HG02981 (cell line): ENCODE data around the gene TUBA3C.

Experiments
- ATAC-seq: cut with Tn5 transposase; IDR thresholded peaks from one replicate; pipeline ENCODE4 v1.9.1; 2021; ENCODE audit warnings: mild to moderate bottlenecking, moderate library complexity; ENCODE audit not compliant: unreplicated experiment

The TUBA3C gene

DNA sequence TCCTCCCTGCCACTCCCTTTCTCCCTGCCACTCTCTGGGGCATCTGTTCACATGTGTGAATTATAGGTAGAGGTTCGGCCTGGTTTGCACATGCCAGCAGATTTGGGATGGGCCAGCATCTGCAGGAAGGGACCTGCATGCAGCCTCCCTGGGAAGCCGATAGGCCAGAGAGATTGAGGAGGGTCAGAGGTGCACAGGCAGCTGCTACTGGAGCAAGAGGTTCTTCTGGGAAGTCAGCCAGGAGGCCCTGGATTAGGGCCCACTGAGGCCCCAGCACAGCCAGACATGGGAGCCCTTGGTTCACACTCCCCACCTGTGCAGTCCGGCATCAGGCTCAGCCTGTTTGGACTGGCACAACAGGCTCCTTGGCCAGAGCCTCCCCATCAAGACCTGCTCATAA lies 12.1 kb downstream of the TUBA3C start:
- no peak for ATAC-seq

DNA sequence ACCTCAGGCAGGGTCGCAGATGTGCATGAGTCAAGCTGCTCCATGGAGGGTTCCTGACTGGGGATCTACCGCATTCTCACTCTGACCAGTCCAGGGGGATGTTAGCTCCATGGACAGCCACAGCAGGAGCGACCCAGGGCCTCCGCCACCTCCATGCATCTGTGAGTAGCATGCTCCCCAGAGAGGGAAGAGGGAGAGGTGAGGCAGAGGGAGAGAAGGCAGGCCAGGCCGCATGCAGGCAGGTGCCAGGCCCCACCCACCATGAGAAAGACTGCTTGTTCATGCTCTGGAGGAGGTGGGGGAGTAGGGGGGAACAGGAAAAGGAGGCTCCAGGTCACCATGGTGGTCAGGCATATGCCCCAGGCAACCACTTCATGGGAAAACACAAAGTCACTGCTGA lies 20.3 kb downstream of the TUBA3C start:
- no peak for ATAC-seq

DNA sequence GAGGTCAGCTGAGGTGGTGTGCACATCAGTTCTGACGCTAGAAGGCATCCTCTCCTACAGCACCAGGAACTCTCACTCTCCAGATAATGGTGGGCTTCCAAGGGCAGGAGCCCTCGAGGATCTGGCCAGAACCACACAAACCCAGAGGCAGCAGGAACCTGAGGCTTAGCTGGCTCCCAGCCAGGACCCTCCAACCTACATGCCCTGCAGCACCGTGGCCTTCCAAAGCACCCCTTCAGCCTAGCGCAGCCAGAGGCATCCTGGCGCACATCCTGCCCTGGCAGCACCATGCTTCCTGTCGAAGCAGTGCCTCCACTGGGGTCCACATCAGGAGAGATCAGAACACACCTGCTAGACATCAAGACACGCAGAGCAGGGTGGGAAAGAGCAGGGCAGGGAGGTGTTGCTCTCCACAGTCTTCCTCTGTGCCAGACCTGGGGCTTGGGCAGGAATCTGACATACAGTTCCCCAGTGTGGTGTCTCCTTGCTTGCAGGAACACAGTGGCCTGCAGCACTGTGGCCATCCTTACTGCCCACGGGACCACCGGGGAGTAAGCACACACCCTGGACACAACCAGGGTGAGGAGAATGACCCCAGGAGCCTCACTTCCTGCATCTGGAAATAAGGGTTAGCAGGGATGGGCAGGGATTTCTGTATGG lies 21.7 kb downstream of the TUBA3C start:
- ATAC-seq: no peak

DNA sequence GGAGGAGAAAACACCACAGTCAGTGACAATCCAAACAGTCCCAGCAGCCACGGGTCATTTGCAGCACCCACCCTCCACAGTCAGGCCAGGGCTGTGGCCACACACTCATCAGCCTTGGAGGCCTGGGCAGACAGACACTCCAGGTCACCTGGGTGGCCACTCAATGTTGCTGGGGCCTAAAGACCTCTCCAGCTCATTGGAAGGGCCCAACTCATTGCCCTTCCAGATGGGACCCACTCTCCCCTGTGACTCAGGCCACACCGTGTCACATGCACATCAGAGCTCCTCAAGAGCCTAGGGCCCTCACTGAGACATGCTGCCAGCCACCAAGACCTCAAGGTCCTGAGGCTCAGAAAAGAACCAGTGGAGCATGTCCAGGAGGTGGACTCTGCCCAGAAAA lies 22.4 kb downstream of the TUBA3C start:
- ATAC-seq: no peak

DNA sequence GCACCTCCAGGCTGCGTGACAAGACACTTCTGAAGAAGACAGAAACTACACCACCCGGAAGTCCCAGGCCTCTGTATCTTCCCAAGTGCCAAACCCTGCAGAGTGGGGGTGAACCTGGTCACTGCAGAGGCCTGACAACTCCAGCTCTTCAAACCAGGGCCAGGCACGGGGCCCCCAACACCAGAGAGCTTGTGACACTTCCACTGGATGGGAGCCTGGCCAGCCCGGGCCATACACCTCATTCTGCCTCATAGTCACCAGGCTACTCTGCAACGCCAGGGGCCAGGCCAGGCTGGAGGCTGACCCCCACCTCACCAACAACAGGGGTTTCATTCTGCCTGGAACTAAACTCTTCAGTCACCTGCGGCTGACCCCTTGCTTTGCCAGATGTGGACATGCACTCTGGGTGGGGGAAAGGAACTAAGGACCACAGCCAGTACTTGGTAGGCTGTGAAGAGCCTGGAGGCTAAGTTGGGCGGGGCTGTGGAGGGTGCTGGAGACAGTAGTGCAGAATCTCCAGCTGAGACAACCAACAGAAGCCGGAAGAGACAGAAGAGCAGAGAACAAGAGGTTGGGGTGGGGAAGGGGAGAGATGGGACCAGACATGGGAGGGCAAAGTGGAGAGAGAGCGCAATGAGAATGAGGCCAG lies 23.0 kb downstream of the TUBA3C start:
- no peak for ATAC-seq

DNA sequence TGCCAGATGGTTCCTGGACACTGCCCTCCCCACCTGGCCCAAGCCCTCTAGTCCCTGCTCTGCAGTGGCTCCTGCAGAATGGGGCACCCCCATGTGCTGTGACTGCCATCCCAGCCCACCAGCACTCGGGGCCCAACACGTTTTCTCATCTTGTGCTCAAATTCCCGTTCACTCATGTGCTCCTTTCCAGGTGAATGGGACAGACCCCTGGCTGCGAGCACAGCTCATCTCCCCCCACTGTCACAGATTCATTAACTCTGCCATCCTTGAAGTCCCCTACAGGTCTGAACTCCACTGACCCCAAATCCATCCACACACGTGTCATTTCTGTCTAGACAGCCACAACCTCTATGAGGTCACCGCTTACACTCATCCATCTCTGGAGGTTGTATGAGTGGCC lies 23.6 kb downstream of the TUBA3C start:
- no peak for ATAC-seq

DNA sequence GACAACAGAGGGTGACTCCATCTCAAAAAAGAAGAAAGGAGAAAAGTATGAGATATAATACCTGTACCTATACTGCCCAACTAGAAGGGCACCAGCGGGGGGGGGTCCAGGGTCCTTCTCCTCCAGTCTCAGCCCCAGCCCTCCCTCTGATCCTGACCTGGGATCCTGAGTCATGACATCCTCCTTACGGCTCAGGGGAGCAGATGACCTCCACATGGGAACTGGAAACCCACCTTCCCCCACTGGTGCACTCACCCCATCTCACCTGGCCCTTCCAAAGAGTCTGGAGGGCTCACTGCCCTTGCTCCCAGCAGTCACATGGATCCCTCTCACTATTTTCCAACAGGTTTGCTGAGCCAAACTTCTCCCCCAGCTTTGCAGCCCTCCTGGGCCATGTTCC lies 24.2 kb downstream of the TUBA3C start:
- no peak for ATAC-seq

DNA sequence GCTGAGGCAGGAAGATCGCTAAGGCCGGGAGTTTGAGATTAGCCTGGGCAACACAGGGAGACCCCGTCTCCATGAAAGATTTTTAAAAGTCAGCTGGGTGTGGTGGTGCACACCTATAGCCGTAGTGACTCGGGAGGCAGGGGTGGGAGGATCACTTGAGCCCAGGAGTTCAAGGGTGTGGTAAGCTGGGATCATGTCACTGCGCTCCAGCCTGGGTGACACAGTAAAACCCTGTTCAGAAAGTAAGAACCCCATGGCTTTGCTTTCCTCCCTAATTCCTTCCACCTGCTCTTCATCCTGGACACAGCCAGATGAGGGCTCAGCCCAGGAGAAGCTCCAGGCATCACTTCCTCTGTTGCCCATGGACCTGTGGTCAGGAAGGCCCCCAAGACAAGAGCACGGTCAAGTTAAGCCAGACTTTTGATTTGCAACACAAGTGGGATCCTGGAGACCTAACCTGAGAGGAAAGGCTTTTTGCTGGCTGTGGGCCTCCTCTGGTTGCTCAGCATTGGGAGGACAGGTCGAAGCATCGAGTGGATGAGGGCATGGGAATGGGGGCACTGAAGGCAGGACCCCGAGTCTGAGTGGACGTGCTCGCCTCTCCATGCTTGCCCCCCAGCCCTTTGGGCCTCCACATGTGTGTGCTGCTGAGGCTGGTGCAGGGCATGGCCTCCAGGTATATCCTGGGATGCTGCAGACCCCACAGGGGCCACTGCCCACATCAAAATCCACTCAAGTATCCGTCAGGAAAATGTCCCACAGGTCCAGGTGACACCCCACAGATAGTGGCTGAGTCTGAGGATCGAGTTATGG lies 25.4 kb downstream of the TUBA3C start:
- no peak for ATAC-seq

DNA sequence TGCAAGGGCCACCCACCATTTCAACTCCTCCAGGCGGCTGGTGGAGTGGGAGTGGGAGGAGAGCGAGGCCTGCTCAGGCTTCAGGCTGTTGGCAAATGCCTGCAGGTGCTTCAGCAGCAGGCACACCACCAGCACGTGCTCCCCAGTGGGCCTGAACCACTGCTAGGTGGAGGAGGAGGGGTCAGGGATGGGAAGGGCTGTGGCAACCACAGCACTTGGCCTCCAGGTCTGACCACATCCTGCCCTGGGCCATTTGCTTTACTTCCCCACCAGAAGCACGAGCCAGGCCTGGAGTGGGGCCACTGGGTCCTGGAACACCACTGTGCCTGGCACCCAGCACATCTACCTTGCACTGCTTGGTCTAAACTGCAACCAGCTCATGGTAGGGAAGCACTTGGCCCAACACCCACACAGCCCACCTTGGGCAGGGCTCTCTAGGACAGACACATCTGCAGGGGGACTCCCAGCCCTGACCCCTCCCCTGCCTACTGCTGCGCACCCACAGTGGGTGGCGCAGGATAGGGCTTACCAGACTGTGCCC lies 26.2 kb downstream of the TUBA3C start:
- ATAC-seq: no peak

DNA sequence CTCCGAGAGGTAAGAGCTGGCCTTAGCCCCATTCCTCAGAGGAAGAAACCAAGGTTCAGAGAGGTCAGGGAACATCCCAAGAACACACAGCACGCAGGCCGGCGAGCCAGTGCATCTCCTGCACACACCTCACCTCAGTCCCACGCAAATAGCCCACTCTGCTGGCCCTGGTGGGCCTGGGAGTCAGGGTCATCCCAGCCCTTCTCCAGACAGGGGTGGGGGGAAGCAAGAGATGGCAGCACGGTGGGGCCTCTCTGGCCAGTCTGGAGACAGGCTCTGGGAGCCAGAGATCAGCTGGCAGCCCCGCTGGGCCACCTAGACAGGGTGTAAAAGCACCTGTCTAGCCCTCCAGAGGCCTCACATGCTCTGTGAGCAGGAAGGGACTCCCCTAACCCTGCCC lies 26.8 kb downstream of the TUBA3C start:
- ATAC-seq: no peak

DNA sequence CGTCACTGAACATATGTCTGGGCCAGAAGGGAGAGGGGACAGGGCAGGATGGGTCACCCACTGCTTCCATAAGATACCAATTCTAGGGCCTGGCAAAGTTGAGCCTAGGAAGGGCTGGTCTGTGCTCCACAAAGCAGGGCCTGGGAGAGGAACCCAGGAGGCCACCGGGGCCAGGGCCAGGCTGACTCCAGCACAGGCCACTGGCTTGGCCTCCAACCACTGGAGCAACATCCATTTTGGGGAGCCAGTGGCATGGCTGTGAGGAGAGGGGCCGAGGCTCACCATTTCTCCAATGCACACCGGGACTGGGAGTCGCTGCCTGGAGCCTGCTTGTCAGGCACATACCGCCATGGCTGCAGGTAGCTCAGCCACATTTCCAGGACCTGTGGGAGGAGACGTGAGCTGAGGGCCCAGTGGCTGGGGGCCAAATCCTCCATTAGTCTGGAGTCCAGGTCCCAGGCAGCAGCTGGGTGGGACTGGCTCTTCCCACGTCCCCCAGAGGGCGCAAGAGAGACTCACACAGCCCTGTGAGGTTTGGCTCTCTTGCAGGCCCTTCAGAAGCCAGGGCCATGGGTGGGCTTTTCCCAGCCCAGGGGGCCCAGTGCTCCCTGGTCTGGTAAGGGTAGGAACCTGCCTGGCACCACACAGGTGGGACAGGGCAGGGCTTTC lies 27.7 kb downstream of the TUBA3C start:
- ATAC-seq: no peak

DNA sequence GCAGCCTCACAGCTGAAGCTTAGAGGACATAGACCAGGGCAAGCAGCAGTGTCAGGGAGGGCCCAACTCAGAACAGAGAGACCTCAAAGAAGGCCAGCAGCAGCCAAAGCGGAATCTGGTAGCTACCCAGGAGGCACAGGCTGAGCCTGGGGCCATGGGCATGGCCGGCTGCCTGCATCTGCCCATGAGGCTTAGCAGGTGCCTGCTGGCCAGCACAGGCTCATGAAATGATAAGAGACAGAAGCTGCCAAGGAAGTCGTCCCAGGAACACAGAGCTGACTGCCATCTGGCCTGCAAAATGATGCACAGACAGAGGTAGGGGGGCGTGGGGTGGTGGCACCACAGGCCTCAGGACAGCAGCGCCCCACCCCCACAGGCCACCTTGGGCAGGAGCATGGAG lies 29.2 kb downstream of the TUBA3C start:
- ATAC-seq: no peak

DNA sequence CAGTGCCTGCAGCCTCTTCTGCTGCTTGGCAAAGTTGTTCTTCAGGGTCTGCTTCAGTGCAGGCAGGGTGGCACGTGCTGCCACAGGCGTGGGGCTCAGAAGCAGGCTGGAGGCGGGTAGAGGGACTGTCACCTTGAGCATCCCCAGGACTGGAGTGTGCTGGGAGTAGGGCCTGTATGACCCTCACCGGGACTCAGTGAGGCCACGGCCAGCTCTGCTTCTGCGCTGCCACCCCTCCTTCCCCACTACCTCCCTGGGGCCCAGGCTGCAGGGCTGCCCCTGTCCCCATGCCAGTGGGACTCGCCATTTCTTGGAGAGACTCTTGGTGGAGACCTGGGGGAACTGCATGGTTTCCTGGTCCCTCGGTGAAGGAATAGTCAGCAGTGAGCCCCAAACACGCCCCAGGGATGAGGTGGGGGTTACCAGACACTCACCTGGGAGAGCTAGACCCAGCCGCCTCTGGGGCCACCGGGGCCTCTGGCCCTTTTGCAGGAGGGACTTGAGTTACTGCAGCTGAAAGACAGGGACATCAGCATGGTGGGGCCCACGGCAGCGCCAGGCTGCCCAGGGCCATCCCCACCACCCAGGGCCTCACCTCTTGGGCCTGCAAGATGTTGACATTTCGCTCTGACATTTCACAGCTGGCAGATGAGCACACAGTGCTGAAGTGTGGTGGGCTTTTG lies 29.9 kb downstream of the TUBA3C start:
- ATAC-seq: no peak

DNA sequence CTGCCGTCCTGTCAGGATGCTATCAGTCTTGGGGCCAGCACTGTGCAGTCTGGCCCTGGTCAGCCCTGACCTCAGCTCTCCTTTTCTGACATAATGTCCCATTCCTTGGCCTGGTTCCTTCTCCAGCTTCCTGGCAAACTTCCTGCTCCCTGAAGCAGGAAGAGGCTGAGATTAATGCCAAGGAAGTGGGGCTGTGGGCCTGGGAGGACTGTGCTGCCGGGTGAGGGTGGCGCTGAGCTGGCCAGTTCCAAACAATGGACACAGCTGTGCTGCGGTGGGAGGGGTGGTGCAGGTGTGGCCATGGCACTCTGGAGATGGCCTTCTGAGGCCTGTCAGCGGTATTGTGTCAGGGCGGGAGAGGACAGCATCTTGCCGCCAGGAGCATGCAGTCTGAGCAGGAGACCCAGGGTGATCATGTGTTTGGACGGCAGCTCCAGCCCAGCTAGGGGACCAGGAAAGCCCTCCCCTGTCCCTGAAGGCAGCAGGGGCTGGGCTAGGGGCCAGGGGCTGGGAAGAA lies 30.9 kb downstream of the TUBA3C start:
- ATAC-seq: no peak

DNA sequence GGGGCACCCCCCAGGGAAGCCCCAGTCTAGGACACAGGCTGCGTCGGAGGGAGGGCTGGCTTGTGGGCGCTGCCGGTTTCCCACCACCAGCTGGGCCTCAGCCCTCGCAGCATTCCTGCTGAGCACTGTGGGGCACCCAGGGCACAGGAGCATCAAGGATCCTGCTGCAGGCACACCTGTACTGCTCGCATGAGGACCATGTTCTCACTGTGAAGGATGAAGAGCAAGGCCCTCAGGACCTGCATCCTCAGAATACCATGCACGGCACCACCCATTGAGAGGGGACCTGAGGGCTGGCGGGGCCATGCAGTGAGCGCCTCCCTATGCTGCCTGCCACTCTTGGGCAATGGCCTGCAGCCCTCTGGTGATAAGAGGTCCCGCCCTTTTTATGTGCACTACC lies 31.4 kb downstream of the TUBA3C start:
- ATAC-seq: no peak

DNA sequence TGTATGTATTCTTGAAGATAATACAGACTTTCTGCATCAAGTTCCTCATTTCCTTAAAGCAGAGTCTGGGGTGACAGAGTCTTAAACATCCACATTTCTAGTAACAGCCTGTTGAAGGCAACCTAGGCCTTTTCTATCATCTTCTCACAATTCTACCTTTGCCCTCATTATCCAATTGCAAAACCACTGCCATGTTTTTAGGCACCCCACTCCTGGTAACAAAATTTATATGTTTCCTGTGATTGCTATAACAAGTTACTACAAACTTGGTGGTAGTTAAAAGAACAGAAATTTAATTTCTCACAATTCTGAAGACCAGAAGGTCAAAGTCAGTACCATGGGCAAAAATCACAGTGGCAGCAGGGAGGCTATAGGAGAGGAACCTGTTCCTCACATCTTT lies 33.1 kb downstream of the TUBA3C start:
- ATAC-seq: no peak
